ENCODE measurements around the gene HACD4. TPM values are rescaled to one million over a fixed set of nuclear protein-coding genes. Genes with fewer than 3 reads are reported as not detected.

HACD4 gene
- polyA plus RNA-seq, 6 donors from 2014 or later = 1.2 to 8.1 (median 7.3) TPM

GRCh38 chr9:21039302-21039701 lies 7.9 kb upstream of the HACD4 start:
- ATAC-seq (ENCODE audit: low read depth in 2 of 2) = no peak
- Mint-ChIP-seq H3K4me1 (peaks cover 0 to 4% (median 4%) of the 10 kb centered on the region in 3 donors), H3K9me3 (no peaks in the 10 kb centered on the region), H3K27me3 (no peaks in the 10 kb centered on the region), H3K4me3 (no peak overlapping the region), H3K36me3 (no peaks in the 10 kb centered on the region), H3K27ac (no peak overlapping the region)
- DNase-seq = no peak

DNA sequence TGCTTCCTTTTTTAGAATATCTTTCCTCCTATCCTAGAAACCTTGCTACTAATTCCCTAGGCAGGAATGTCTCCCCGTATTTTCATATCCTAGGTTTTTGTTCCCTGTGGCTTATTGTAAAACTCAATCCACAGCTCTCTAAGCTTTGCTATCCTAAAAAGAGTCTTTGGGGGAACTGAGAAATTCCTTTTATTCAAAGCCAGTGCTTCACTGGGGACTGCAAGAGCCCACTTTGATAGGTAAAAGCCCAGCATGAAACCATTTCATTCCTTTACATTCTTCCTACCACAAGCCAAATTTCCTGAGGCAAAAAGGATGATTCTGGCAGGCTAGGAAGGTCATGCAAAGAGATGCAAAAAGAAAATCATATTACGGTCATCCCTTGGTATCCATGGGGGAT lies 5.8 kb upstream of the HACD4 start:
- no peak for ATAC-seq (ENCODE audit: low read depth in 2 of 2)
- H3K27me3 Mint-ChIP-seq = no peaks in the 10 kb centered on the region
- peaks cover 0 to 12% (median 0%) of the 10 kb centered on the region in 3 donors for H3K4me1 Mint-ChIP-seq
- H3K4me3 Mint-ChIP-seq = no peak overlapping the region
- no peak overlapping the region for H3K27ac Mint-ChIP-seq
- DNase-seq = no peak
- H3K36me3 Mint-ChIP-seq = no peaks in the 10 kb centered on the region
- no peaks in the 10 kb centered on the region for H3K9me3 Mint-ChIP-seq

- Mint-ChIP-seq H3K4me3 (peak overlapping the region in 3 of 8 donors; percentile 81 to 92 (median 82)), H3K27ac (peak overlapping the region in 2 of 6 donors; percentile 7 to 77), H3K27me3 (no peaks in the 10 kb centered on the region), H3K36me3 (no peaks in the 10 kb centered on the region), H3K4me1 (peaks cover 0 to 15% (median 0%) of the 10 kb centered on the region in 3 donors), H3K9me3 (no peaks in the 10 kb centered on the region)
- no peak for DNase-seq
- no peak for ATAC-seq (ENCODE audit: low read depth in 2 of 2)
Measured at GRCh38 chr9:21031808-21032183, 356 bp upstream of the HACD4 start.

DNA sequence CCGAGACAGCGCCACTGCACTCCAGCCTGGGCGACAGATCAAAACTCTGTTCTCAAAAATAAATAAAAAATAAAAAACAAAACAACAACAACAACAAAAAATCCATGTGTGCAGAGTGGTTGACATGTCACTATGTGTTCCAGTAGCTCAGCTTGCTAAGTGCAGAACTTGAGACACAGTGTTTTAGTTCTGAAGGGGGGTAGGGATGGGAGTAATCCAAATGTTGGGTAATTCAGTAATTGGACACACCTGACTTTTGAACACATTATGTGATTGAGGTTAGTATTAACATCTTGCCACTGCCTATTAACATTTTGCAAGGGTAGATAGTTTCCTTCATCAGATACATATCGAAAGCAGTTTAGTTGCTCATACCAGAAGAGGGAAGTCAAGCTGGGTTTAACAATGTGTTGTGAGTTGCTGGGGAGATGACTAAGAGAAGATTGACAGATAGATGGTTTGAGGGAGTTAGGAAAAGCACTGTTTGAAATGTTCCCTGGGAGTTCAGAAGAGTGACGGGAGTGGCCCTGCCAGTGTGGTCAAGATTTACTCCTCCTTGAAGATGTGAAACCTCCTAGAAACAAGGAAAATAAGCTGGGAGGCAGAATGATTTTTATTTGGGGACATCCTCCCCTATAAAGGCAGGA lies 928 bp downstream of the HACD4 start:
- Mint-ChIP-seq H3K27me3 (no peaks in the 10 kb centered on the region), H3K4me3 (no peak overlapping the region), H3K36me3 (peaks cover 0 to 4% of the 10 kb centered on the region in 2 donors), H3K4me1 (peaks cover 0 to 15% (median 0%) of the 10 kb centered on the region in 3 donors), H3K9me3 (no peaks in the 10 kb centered on the region), H3K27ac (no peak overlapping the region)
- DNase-seq (peak; percentile 22), ATAC-seq (ENCODE audit: low read depth in 2 of 2) (peak; percentile 59 to 60)

DNA sequence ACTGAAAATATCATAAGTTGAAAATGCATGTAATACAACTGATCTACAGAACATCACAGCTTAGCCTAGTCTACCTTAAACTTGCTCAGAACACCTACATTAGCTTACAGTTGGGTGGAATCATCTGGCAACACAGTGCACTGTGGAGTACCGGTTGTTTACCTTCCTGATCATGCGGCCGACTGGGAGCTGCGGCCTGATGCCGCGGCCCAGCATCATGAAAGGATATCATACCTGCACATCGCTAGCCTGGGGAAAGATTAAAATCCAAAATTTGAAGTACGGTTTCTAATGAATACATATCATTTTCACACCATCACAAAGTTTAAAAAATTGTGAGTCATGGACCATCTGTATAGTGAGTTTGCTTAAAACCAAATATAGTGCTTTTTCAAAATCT lies 1.8 kb downstream of the HACD4 start:
- H3K36me3 Mint-ChIP-seq = peaks cover 0 to 4% of the 10 kb centered on the region in 2 donors
- H3K4me3 Mint-ChIP-seq = no peak overlapping the region
- no peak for DNase-seq
- H3K9me3 Mint-ChIP-seq = no peaks in the 10 kb centered on the region
- peaks cover 0 to 15% (median 0%) of the 10 kb centered on the region in 3 donors for H3K4me1 Mint-ChIP-seq
- H3K27me3 Mint-ChIP-seq = no peaks in the 10 kb centered on the region
- H3K27ac Mint-ChIP-seq = no peak overlapping the region
- no peak for ATAC-seq (ENCODE audit: low read depth in 2 of 2)

DNA sequence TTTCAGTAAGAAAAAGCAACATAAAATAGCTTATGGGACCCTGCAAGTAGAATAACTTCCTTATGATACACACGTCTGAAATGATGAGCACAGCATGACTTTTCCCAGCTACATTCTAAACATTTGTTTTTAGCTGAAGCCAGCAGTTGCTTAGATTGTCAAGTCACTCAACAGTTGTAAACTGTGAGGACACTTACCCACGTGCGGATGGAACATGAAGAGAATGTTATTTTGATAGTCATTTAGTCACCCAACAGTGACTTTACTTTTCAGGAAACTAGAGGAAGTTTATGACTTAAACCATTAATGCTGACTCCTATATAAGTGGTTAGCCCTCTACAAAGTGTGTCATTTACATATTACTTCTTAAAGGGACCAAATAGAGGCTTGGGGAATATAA lies 3.0 kb downstream of the HACD4 start:
- H3K27ac Mint-ChIP-seq = peak overlapping the region in 1 of 6 donors; percentile 35
- no peak for DNase-seq

GRCh38 chr9:21027295-21027694 lies 4.1 kb downstream of the HACD4 start:
- peaks cover 0 to 16% (median 7%) of the 10 kb centered on the region in 3 donors for H3K4me1 Mint-ChIP-seq
- DNase-seq = no peak
- peaks cover 0 to 11% of the 10 kb centered on the region in 2 donors for H3K36me3 Mint-ChIP-seq
- no peak overlapping the region for H3K4me3 Mint-ChIP-seq
- no peak overlapping the region for H3K27ac Mint-ChIP-seq
- no peak for ATAC-seq (ENCODE audit: low read depth in 2 of 2)
- peaks cover 0 to 4% (median 0%) of the 10 kb centered on the region in 7 donors for H3K9me3 Mint-ChIP-seq
- no peaks in the 10 kb centered on the region for H3K27me3 Mint-ChIP-seq

More for the DNA sequence above, 3.0 kb downstream of the HACD4 start:
- Mint-ChIP-seq H3K9me3 (peaks cover 0 to 2% (median 0%) of the 10 kb centered on the region in 7 donors), H3K4me3 (no peak overlapping the region), H3K4me1 (peaks cover 0 to 24% (median 7%) of the 10 kb centered on the region in 3 donors), H3K27me3 (no peaks in the 10 kb centered on the region), H3K36me3 (peaks cover 0 to 11% of the 10 kb centered on the region in 2 donors)
- no peak for ATAC-seq (ENCODE audit: low read depth in 2 of 2)

DNA sequence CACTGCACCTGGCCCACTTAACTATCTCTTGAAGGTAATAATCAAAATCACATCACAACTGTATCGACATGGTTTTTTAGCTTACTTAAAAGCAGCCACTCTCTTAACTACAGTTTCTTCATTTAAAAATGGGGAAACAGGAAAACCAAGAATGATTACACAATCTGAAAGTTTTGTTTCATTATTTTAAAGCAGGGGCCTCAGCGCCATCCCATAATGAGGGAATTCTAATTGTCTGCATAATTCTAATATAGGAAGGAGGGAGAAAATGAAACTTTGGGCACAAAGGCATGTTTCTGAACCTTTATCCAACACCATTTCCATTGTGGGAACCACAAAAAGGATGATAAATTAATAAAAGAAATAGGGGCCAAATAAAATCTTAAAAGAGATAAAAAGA lies 7.6 kb downstream of the HACD4 start:
- peak overlapping the region in 1 of 8 donors; percentile 61 for H3K4me3 Mint-ChIP-seq
- H3K27me3 Mint-ChIP-seq = no peaks in the 10 kb centered on the region
- H3K36me3 Mint-ChIP-seq = peaks cover 0 to 11% of the 10 kb centered on the region in 2 donors
- peak overlapping the region in 3 of 6 donors; percentile 41 to 66 (median 62) for H3K27ac Mint-ChIP-seq
- no peak for DNase-seq
- H3K4me1 Mint-ChIP-seq = peaks cover 5 to 31% (median 15%) of the 10 kb centered on the region in 3 donors
- ATAC-seq (ENCODE audit: low read depth in 2 of 2) = no peak
- peaks cover 0 to 9% (median 0%) of the 10 kb centered on the region in 7 donors for H3K9me3 Mint-ChIP-seq

DNA sequence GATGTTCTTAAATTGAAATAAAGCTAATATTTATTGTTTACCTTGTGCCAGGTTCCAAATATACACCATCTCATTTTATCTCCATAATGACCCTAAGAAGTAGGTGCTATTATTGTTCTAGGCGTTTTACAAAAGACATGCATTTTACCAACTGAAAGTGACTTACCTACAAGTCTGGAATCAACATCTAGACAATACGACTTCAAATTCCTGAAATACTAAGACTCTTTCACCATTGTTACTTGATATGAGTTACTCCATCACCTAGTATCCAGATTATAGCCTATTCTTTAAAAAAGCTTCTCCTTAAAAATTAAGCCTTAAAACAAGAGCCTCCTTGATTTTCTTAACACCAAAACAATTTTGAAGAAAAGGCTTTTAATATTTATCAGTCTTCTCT lies 13.3 kb downstream of the HACD4 start:
- Mint-ChIP-seq H3K27me3 (no peaks in the 10 kb centered on the region), H3K4me3 (no peak overlapping the region), H3K9me3 (peaks cover 0 to 7% (median 0%) of the 10 kb centered on the region in 7 donors), H3K4me1 (peaks cover 14 to 36% (median 18%) of the 10 kb centered on the region in 3 donors), H3K27ac (peak overlapping the region in 1 of 6 donors; percentile 15), H3K36me3 (peaks cover 14 to 22% of the 10 kb centered on the region in 2 donors)
- DNase-seq = no peak
- no peak for ATAC-seq (ENCODE audit: low read depth in 2 of 2)

GRCh38 chr9:21016701-21017491 lies 14.5 kb downstream of the HACD4 start:
- Mint-ChIP-seq H3K27ac (peak overlapping the region in 1 of 6 donors; percentile 62), H3K36me3 (peaks cover 16 to 23% of the 10 kb centered on the region in 2 donors)

GRCh38 chr9:21015995-21016394 lies 15.4 kb downstream of the HACD4 start:
- DNase-seq = no peak

More at GRCh38 chr9:21016701-21017491, 14.5 kb downstream of the HACD4 start:
- H3K4me3 Mint-ChIP-seq = peak overlapping the region in 1 of 8 donors; percentile 17
- ATAC-seq (ENCODE audit: low read depth in 2 of 2) (no peak), DNase-seq (no peak)
- peaks cover 0 to 2% (median 0%) of the 10 kb centered on the region in 7 donors for H3K9me3 Mint-ChIP-seq
- peaks cover 14 to 31% (median 18%) of the 10 kb centered on the region in 3 donors for H3K4me1 Mint-ChIP-seq
- H3K27me3 Mint-ChIP-seq = no peaks in the 10 kb centered on the region

DNA sequence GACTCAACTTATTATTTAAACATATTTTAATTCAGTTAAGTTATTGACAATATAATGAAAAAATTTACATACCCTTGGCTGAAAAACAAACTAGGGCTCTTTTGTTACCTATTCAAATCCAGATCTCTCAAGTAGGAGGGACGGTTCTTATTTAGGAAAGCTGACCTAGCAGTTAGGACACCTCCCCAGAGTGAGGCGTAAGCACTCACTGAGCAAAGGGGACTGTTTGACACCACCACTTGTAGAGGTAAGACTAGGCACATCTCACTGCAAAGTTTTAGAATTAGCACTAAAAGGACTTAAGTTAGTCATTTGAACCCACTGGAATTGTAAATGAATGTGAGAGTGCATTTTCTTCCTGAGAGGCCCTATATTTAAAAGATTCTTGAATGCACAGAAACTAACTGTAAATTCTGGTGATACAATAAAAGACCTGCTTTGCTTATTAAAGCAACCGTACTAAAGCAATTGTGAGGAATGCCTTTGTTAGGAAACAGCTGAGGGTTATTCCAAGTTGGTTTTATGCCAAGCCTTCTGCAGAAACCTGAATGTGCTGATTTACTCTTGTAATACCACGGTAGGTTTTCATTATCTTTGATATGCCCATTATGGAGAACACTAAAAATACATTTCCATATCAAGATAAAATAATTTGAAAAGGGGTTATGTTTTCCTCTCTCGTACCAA lies 16.2 kb downstream of the HACD4 start:
- DNase-seq (no peak), ATAC-seq (ENCODE audit: low read depth in 2 of 2) (no peak)
- Mint-ChIP-seq H3K4me3 (no peak overlapping the region), H3K27me3 (no peaks in the 10 kb centered on the region), H3K36me3 (peaks cover 16 to 23% of the 10 kb centered on the region in 2 donors), H3K27ac (no peak overlapping the region), H3K9me3 (no peaks in the 10 kb centered on the region), H3K4me1 (peaks cover 9 to 25% (median 11%) of the 10 kb centered on the region in 3 donors)

More at GRCh38 chr9:21015995-21016394, 15.4 kb downstream of the HACD4 start:
- Mint-ChIP-seq H3K4me3 (no peak overlapping the region), H3K4me1 (peaks cover 9 to 22% (median 11%) of the 10 kb centered on the region in 3 donors), H3K9me3 (no peaks in the 10 kb centered on the region), H3K27me3 (no peaks in the 10 kb centered on the region), H3K36me3 (peaks cover 16 to 23% of the 10 kb centered on the region in 2 donors), H3K27ac (peak overlapping the region in 2 of 6 donors; percentile 10 to 62)
- ATAC-seq (ENCODE audit: low read depth in 2 of 2) = peak in 1 of 2 donors; percentile 39

DNA sequence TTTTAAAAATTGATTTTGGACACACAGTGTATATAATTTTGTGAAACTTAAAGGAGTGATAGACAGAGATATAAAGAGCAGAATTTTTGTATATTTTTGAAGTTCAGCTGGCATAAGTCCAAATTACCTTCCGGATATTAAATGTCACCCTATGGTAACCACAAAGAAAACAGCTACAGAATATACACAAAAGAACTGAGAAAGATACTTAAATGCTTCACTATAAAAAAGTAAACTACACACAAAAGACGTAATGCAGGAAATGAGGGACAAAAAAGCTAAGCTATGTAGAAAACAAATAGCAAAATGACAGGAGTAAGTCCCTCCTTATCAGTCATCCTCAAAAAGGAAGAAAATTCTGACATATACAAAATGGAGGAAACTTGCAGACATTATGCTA lies 29.4 kb downstream of the HACD4 start:
- Mint-ChIP-seq H3K9me3 (peaks cover 6 to 15% (median 7%) of the 10 kb centered on the region in 7 donors), H3K27me3 (no peaks in the 10 kb centered on the region), H3K4me3 (no peak overlapping the region), H3K4me1 (peaks cover 9 to 16% (median 10%) of the 10 kb centered on the region in 3 donors), H3K36me3 (peaks cover 36 to 48% of the 10 kb centered on the region in 2 donors), H3K27ac (no peak overlapping the region)
- DNase-seq (no peak), ATAC-seq (ENCODE audit: low read depth in 2 of 2) (no peak)
